Prostate gland (tissue), 2 donors: Measurements from ENCODE around the gene KIAA0513.

Experiments used
- POLR2A ChIP-seq: fragments of 450-650 bp; IDR thresholded peaks from one replicate; pipeline ENCODE4 v1.6.1; 2016; ENCODE audit warnings: antibody characterized with exemption, mild to moderate bottlenecking
- POLR2AphosphoS5 ChIP-seq: sonication (generic); formaldehyde crosslinking; IDR thresholded peaks from one replicate; pipeline ENCODE4 v1.6.1; 2017; ENCODE audit warnings: antibody characterized with exemption
- TF ChIP-seq, protein P1 (sequence below), 4 experiments: fragments of 200-600 bp in 2 of 4; fragments of 450-650 bp in 2 of 4; sonication (generic) in 2 of 4; IDR thresholded peaks; 1 replicate in 3 of 4; 2 replicates in 1 of 4; pipeline ENCODE4 v1.5.1; 2016 to 2019; ENCODE audit warnings: antibody characterized with exemption in 4 of 4, mild to moderate bottlenecking in 2 of 4, moderate library complexity in 2 of 4

DNA sequence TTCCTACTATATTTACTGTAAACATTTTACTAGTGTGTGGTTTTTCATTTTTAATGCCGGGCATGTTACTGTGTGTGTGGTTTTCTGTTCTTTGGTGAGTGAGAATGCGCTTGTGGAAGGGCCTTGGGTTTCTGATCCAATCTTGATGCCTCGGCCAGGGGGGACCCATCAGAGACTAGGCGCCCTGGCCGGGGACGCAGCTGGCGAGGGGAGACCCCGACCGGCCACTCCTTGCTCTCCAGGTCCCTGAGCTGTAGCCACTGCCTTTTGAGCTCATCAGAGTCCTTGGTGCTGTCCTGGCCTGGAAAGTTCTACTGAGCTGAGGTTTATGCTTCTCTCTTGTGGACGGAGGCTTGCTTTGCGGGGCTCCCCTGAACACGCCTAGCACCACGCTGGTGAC, 37.5 kb downstream of the KIAA0513 start:
- peak; percentile 24 for TF ChIP-seq POLR2AphosphoS5
- TF ChIP-seq, protein P1, sequence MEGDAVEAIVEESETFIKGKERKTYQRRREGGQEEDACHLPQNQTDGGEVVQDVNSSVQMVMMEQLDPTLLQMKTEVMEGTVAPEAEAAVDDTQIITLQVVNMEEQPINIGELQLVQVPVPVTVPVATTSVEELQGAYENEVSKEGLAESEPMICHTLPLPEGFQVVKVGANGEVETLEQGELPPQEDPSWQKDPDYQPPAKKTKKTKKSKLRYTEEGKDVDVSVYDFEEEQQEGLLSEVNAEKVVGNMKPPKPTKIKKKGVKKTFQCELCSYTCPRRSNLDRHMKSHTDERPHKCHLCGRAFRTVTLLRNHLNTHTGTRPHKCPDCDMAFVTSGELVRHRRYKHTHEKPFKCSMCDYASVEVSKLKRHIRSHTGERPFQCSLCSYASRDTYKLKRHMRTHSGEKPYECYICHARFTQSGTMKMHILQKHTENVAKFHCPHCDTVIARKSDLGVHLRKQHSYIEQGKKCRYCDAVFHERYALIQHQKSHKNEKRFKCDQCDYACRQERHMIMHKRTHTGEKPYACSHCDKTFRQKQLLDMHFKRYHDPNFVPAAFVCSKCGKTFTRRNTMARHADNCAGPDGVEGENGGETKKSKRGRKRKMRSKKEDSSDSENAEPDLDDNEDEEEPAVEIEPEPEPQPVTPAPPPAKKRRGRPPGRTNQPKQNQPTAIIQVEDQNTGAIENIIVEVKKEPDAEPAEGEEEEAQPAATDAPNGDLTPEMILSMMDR (IDR thresholded peaks at IDR 0.05): no peak
- no peak for TF ChIP-seq POLR2A
